Neural cell (in vitro differentiated cells): ENCODE measurements around the gene NOD1.

Experiments used
- CTCF ChIP-seq: fragments of 450-650 bp; IDR thresholded peaks from 2 replicates; pipeline ENCODE4 v1.5.1; 2014; ENCODE audit warnings: antibody characterized with exemption, mild to moderate bottlenecking, moderate library complexity; ENCODE audit not compliant: poor library complexity, severe bottlenecking
- POLR2AphosphoS5 ChIP-seq: IDR thresholded peaks from 2 replicates; pipeline ENCODE4 v1.6.1; 2012

- TF ChIP-seq POLR2AphosphoS5: no peak
- no peak for TF ChIP-seq CTCF
These were observed 8.3 kb downstream of the NOD1 start for GRCh38 chr7:30470163-30470770.
